Ovary (tissue), 3 donors: ENCODE data around the gene NCKAP1.

Experiments used
- EP300 ChIP-seq: sonication (generic); formaldehyde crosslinking; IDR thresholded peaks from one replicate; pipeline ENCODE4 v1.6.1; 2017; ENCODE audit warnings: antibody characterized with exemption
- POLR2A ChIP-seq: fragments of 450-650 bp; IDR thresholded peaks from one replicate; pipeline ENCODE4 v1.6.1; 2017; ENCODE audit warnings: antibody characterized with exemption, mild to moderate bottlenecking, moderate library complexity
- TF ChIP-seq, protein P1 (sequence below), 3 donors: fragments of 450-650 bp in 2 of 3; fragments of 200-600 bp in 1 of 3; IDR thresholded peaks; one replicate each; pipeline versions ENCODE4 v1.5.1 to v1.8.0; 2016 to 2022; ENCODE audit warnings: antibody characterized with exemption in 3 of 3, mild to moderate bottlenecking in 1 of 3
- donor health status: DM: no; HTN: no; CAD: no.

DNA sequence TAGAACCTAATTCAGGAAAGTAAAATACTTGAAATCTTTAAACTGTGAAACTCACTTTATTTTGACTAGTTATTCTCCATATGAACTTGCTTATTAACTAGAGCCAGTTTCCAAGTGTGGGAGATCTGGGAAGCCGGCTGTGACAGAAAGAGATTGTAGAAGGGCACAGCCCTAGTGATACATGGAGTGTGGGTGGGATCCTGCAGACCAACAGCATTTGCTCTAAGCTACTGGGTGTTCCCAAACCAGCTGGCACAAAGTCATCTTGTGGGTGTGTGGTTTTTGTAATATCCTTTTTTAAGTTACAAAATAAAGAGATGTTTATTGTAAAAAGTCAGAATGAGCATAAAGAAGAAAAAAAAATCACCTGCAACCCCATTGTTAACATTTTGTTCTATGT is 43.7 kb upstream of the NCKAP1 start:
- TF ChIP-seq, protein P1, sequence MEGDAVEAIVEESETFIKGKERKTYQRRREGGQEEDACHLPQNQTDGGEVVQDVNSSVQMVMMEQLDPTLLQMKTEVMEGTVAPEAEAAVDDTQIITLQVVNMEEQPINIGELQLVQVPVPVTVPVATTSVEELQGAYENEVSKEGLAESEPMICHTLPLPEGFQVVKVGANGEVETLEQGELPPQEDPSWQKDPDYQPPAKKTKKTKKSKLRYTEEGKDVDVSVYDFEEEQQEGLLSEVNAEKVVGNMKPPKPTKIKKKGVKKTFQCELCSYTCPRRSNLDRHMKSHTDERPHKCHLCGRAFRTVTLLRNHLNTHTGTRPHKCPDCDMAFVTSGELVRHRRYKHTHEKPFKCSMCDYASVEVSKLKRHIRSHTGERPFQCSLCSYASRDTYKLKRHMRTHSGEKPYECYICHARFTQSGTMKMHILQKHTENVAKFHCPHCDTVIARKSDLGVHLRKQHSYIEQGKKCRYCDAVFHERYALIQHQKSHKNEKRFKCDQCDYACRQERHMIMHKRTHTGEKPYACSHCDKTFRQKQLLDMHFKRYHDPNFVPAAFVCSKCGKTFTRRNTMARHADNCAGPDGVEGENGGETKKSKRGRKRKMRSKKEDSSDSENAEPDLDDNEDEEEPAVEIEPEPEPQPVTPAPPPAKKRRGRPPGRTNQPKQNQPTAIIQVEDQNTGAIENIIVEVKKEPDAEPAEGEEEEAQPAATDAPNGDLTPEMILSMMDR (IDR thresholded peaks at IDR 0.05) = no peak
- no peak for TF ChIP-seq EP300
- TF ChIP-seq POLR2A = no peak
